Ovary (tissue), 3 donors: ENCODE measurements around the gene P2RX1.

ENCODE experiments used
- POLR2A ChIP-seq: fragments of 450-650 bp; IDR thresholded peaks from one replicate; pipeline ENCODE4 v1.6.1; 2017; ENCODE audit warnings: antibody characterized with exemption, mild to moderate bottlenecking, moderate library complexity
- TF ChIP-seq, protein P1 (sequence below), 3 donors: fragments of 450-650 bp in 2 of 3; fragments of 200-600 bp in 1 of 3; IDR thresholded peaks; one replicate each; pipeline versions ENCODE4 v1.5.1 to v1.8.0; 2016 to 2022; ENCODE audit warnings: antibody characterized with exemption in 3 of 3, mild to moderate bottlenecking in 1 of 3
- donor health status: DM: no; HTN: no; CAD: no.

DNA sequence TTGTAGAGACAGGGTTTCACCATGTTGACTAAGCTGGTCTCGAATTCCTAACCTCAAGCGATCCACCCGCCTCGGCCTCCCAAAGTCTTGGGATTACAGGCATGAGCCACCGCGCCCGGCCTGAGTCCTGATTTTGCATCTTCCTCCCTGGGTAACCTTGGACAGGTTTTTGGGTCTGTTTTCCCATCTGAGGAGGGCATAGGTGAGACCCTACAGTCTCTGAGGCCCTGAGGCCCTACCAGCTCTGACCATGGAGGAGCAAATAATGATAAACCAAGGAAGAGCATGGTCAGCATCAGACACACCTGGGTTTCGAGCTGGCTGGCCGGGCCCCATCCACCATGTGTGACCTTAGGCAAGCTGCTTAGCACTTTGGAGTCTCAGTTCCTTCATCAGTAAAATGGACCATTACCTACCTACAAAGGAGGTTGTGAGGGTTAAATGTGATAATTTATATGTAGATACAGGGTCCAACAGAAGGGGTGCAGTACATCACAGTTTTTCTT lies 69.0 kb downstream of the P2RX1 start:
- TF ChIP-seq, protein P1, sequence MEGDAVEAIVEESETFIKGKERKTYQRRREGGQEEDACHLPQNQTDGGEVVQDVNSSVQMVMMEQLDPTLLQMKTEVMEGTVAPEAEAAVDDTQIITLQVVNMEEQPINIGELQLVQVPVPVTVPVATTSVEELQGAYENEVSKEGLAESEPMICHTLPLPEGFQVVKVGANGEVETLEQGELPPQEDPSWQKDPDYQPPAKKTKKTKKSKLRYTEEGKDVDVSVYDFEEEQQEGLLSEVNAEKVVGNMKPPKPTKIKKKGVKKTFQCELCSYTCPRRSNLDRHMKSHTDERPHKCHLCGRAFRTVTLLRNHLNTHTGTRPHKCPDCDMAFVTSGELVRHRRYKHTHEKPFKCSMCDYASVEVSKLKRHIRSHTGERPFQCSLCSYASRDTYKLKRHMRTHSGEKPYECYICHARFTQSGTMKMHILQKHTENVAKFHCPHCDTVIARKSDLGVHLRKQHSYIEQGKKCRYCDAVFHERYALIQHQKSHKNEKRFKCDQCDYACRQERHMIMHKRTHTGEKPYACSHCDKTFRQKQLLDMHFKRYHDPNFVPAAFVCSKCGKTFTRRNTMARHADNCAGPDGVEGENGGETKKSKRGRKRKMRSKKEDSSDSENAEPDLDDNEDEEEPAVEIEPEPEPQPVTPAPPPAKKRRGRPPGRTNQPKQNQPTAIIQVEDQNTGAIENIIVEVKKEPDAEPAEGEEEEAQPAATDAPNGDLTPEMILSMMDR (IDR thresholded peaks at IDR 0.05), result no peak
- TF ChIP-seq POLR2A, result no peak
